NCI-H460 (cell line): ENCODE results near the gene UGT2B11. TPM values are rescaled to one million over a fixed set of nuclear protein-coding genes. Genes with fewer than 3 reads are reported as not detected.
"Not testable (repeated sequence)": the region's sequence is repeated elsewhere in the genome, so short reads cannot be mapped to it uniquely, and the experiment has no call there.

ENCODE experiments used
- DNase-seq: peaks from one replicate; pipeline ENCODE4 v3.0.0-alpha.2; 2016; ENCODE audit warnings: low read depth; ENCODE audit errors: extremely low read depth
- polyA plus RNA-seq: library from polyadenylated mRNA; depleted of rRNA; stranded (reverse); fragments of >200 nt; gene quantifications from 2 replicates; pipeline ENCODE4 v1.2.3, GENCODE V29; 2014; cell fraction: nucleus; rRNA removed
- total RNA-seq: library from RNA; depleted of rRNA; stranded (reverse); fragments of >200 nt; shearing (Covaris generic); gene quantifications from 2 replicates; pipeline ENCODE4 v1.2.3, GENCODE V29; 2014; rRNA removed

UGT2B11 gene
- total RNA-seq = not detected in 2 replicates
- not detected in 2 replicates for polyA plus RNA-seq

GRCh38 chr4:69214716-69215115, at the start of gene UGT2B11:
Gene UGT2B11 (minus strand): TSS chr4:69214748. CDS start chr4:69214722, 26 bp downstream.
- no peak for DNase-seq

GRCh38 chr4:69253147-69253772, 38.7 kb upstream of the UGT2B11 start:
- not testable (repeated sequence) for DNase-seq

GRCh38 chr4:69250884-69251283, 36.3 kb upstream of the UGT2B11 start:
- DNase-seq = not testable (repeated sequence)

GRCh38 chr4:69242562-69243240, 28.2 kb upstream of the UGT2B11 start:
- not testable (repeated sequence) for DNase-seq

- DNase-seq = not testable (repeated sequence)
Measured at GRCh38 chr4:69241746-69242145, 27.2 kb upstream of the UGT2B11 start.

GRCh38 chr4:69240787-69241186, 26.2 kb upstream of the UGT2B11 start:
- not testable (repeated sequence) for DNase-seq

GRCh38 chr4:69239557-69240168, 25.1 kb upstream of the UGT2B11 start:
- no peak for DNase-seq

GRCh38 chr4:69239092-69239491, 24.5 kb upstream of the UGT2B11 start:
- no peak for DNase-seq

- DNase-seq = no peak
Measured at GRCh38 chr4:69224891-69225290, 10.3 kb upstream of the UGT2B11 start.

GRCh38 chr4:69223277-69223676, 8.7 kb upstream of the UGT2B11 start:
- DNase-seq = not testable (repeated sequence)

- DNase-seq = not testable (repeated sequence)
Measured at GRCh38 chr4:69218491-69218890, 3.9 kb upstream of the UGT2B11 start.

GRCh38 chr4:69210911-69211310, 3.6 kb downstream of the UGT2B11 start:
- no peak for DNase-seq

- DNase-seq = not testable (repeated sequence)
Measured at GRCh38 chr4:69198506-69198905, 16.0 kb downstream of the UGT2B11 start.

- DNase-seq = no peak
Measured at GRCh38 chr4:69196209-69196965, 18.2 kb downstream of the UGT2B11 start.

GRCh38 chr4:69194166-69194565, 20.4 kb downstream of the UGT2B11 start:
- no peak for DNase-seq

- DNase-seq = not testable (repeated sequence)
Measured at GRCh38 chr4:69191905-69192304, 22.6 kb downstream of the UGT2B11 start.

- DNase-seq = not testable (repeated sequence)
Measured at GRCh38 chr4:69190621-69191020, 23.9 kb downstream of the UGT2B11 start.

- not testable (repeated sequence) for DNase-seq
Measured at GRCh38 chr4:69181519-69182169, 32.9 kb downstream of the UGT2B11 start.

- DNase-seq = not testable (repeated sequence)
Measured at GRCh38 chr4:69179817-69180216, 34.7 kb downstream of the UGT2B11 start.

- DNase-seq = not testable (repeated sequence)
Measured at GRCh38 chr4:69178751-69179205, 35.8 kb downstream of the UGT2B11 start.
